ENCODE data around the gene IL25.

The IL25 gene

DNA sequence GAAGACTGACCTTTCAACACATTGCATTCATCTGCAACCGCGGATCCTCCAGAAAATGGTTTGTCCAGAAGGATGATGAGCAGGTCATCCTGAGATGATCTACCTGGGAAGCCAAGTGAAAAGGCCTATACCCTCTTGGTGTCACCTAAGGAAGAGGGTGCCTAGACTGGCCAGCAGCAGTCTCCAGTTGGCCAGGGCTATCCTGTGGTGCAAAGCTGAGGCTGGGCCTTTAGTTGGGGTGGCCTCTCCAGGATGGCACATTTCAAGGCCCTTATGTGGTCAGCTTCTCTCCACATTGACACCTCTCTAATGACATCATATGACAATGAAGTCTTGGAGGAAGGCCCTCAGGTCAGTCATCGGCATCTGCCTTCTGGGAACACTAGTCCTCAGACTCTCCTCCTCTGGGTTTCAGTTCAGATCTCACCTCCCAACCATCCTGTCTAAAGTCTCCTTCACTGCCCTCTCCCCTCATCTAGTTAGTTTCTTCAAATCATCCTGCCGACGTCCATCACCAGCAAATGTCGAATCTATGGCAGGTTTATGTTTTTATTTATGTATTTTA, 16.7 kb upstream of the IL25 start:
- FAIRE-seq = no peak
- TF ChIP-seq TAF1 (IDR thresholded peaks at IDR 0.05; ENCODE audit: borderline replicate concordance, low read depth, low read length) (no peak), POLR2A (IDR thresholded peaks at IDR 0.05; ENCODE audit: low read depth, low read length) (no peak), POLR2AphosphoS5 (IDR thresholded peaks at IDR 0.05; ENCODE audit: low read depth, low read length) (no peak)
- DNase-seq (ENCODE audit: insufficient read length) = no peak

DNA sequence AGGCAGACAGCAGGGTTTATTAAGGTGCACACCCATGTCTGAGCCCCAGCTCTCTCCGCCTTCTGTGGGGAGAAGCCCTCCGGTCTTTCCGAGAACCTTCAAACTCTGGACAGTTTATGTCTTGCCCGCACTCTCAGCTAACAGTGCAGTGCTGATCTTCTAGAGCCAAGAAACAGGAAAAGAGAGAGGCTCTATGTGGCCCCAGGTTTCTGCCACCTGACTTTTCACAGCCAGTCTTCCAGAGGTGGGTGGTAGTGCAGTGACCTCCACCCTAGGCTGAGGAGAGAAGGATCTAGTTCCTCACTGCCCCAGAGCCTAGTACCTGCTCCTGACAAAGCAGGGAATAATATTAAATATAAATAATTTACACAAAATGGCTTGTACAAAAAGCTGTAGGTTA, 15.9 kb upstream of the IL25 start:
- FAIRE-seq = no peak
- DNase-seq (ENCODE audit: insufficient read length) = no peak
- TF ChIP-seq POLR2AphosphoS5 (IDR thresholded peaks at IDR 0.05; ENCODE audit: low read depth, low read length) (no peak), TAF1 (IDR thresholded peaks at IDR 0.05; ENCODE audit: borderline replicate concordance, low read depth, low read length) (no peak), POLR2A (IDR thresholded peaks at IDR 0.05; ENCODE audit: low read depth, low read length) (no peak)

DNA sequence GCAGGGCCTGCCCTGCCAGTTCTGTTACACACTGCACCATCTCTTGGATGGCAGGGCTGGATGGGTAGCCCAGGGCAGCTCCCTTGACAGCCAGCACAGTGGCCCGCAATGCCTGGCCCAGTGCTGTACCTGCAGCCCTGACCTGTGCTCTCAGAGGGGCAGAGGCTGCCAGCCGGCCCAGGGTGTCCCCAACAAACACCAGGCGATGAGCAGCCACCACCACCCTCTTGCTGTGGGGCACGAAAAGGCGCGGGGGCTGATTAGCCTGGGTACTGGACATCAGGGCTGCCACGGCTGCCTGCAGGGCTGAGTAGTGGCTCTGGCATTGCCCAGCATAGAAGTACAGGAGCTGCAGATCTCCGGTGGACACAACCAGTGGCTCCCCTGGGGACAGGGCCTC, 15.3 kb upstream of the IL25 start:
- DNase-seq (ENCODE audit: insufficient read length) = no peak
- FAIRE-seq = no peak
- no peak for TF ChIP-seq TAF1 (IDR thresholded peaks at IDR 0.05; ENCODE audit: borderline replicate concordance, low read depth, low read length)
- no peak for TF ChIP-seq POLR2A (IDR thresholded peaks at IDR 0.05; ENCODE audit: low read depth, low read length)
- TF ChIP-seq POLR2AphosphoS5 (IDR thresholded peaks at IDR 0.05; ENCODE audit: low read depth, low read length) = no peak

DNA sequence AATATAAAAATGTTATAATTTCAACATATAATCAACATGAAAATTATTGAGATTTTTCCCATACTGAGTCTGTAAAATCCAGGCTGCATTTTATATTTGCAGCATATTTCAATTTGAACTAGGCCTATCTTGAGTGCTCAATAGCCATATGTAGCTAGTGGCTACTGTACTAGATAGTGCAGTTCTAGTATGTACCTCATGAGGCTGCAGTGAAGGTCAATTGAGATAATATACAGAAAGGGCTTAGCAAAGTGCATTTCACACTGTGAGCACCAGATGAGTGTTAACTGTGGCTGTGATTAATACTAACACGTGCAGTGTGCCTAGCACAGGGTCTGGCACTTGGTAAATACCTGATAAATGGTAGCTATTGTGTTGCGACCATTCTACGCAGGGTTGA, 14.6 kb upstream of the IL25 start:
- DNase-seq (ENCODE audit: insufficient read length) (no peak), FAIRE-seq (no peak)
- no peak for TF ChIP-seq TAF1 (IDR thresholded peaks at IDR 0.05; ENCODE audit: borderline replicate concordance, low read depth, low read length)
- TF ChIP-seq POLR2AphosphoS5 (IDR thresholded peaks at IDR 0.05; ENCODE audit: low read depth, low read length) = no peak
- no peak for TF ChIP-seq POLR2A (IDR thresholded peaks at IDR 0.05; ENCODE audit: low read depth, low read length)

DNA sequence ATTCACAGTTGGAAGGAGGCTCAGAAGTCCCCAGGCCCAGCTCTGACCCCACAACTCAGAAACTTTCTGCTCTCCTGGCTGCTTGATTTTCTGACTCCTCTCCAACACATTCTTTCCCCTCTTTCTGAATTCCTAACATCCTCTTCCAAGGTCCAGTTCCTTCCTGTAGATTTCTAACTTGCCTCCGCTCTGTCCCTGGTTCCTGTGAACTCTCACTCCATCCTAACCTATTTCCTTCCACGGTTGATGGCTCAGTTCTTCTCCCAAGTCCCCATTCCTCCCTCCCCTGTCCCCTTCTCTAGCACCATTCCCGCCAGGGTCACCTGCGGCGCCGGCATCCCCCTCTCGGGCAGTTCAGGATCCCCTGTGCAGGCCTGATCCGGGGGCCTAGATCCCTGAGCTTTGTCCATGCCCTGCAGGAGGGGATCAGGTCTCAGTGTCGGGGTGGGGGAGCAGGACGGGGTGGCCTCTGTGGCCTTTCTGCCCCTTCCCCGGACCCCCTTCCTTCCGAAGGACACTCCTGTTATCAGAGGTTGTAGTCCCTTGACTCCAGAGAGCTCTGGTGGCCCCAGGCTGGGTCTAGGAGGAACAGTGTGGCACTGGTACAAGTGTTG, 13.9 kb upstream of the IL25 start:
- no peak for DNase-seq (ENCODE audit: insufficient read length)
- FAIRE-seq = no peak
- no peak for TF ChIP-seq POLR2AphosphoS5 (IDR thresholded peaks at IDR 0.05; ENCODE audit: low read depth, low read length)
- no peak for TF ChIP-seq POLR2A (IDR thresholded peaks at IDR 0.05; ENCODE audit: low read depth, low read length)
- no peak for TF ChIP-seq TAF1 (IDR thresholded peaks at IDR 0.05; ENCODE audit: borderline replicate concordance, low read depth, low read length)

DNA sequence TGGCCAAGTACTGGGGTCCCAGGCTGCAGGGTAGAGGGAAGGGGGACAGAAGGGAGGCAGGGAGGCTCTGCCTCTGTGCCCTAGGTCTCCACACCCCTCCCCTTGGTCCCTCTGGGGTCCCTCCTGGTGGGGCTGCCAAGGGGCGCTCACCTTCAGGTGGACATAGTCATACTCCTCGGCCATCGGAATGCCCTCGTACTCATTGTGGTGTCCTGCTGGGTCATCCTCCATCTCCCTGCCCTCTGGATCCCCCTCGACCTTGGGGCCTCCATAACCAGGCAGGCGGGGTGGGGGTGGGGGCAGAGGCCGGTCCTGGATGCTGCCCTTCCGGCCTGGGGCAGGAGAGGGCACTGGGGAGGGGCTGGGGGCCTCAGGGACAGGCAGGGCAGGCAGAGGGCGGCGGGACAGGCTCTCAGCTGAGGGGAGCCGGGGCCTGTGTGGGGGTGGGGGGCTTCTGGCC, 13.4 kb upstream of the IL25 start:
- no peak for TF ChIP-seq POLR2A (IDR thresholded peaks at IDR 0.05; ENCODE audit: low read depth, low read length)
- TF ChIP-seq POLR2AphosphoS5 (IDR thresholded peaks at IDR 0.05; ENCODE audit: low read depth, low read length) = no peak
- TF ChIP-seq TAF1 (IDR thresholded peaks at IDR 0.05; ENCODE audit: borderline replicate concordance, low read depth, low read length) = no peak
- no peak for FAIRE-seq
- DNase-seq (ENCODE audit: insufficient read length) = no peak

DNA sequence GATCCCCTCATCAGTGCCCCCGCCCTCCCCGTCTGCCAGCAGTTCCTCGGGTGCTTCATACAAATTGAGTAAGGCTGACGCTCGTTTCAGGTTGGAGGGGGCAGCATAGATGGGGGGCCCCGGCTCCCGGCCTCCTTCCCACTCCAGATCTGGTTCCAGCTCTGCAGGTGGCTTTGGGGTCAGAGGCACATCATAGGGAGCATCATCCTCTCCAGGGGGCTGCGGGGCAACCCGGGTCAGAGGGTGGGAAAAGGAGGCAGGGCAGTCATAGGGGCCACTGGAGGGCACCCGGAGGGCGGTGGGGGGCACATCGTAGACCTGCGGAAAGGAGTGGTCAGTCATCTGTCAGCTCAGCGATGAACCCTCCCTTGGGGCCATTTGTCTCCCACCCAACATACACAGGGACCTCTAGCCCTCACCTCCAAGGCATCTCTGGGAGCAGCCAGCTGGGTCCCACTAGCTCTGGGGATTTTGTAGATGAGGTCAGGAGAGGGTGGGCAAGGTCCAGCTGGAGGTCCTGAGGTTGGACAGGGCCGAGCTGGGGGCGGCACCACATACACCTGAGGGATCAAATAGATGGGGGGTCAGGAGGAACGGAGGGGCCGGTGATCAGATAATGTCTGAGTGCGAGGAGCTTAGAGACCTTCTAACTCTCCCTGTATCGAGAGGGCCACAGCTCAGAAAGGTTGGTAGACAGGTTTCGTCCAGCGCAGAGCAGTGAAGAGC, 12.7 kb upstream of the IL25 start:
- no peak for TF ChIP-seq POLR2AphosphoS5 (IDR thresholded peaks at IDR 0.05; ENCODE audit: low read depth, low read length)
- no peak for TF ChIP-seq TAF1 (IDR thresholded peaks at IDR 0.05; ENCODE audit: borderline replicate concordance, low read depth, low read length)
- TF ChIP-seq POLR2A (IDR thresholded peaks at IDR 0.05; ENCODE audit: low read depth, low read length) = no peak
- DNase-seq (ENCODE audit: insufficient read length) (no peak), FAIRE-seq (no peak)

DNA sequence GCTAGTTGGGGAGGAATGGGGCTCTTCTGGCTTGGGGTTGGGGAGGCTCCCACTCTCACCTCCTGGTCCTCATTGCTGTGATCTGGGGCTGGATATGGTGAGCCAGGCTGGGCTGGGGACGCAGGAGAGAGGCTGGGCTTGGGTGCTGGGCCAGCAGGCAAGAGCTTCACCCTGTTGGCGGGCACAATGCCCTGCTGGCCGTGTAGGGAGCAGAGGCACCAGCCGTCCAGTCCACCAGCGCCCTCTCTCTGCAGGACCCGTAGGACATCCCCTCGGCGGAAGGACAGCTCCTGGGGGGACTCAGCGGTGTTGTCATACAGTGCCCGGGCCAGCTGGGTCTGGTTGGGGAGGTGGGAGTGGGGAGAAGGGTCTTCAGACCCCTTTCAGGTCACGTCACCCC, 12.1 kb upstream of the IL25 start:
- TF ChIP-seq POLR2A (IDR thresholded peaks at IDR 0.05; ENCODE audit: low read depth, low read length) (no peak), TAF1 (IDR thresholded peaks at IDR 0.05; ENCODE audit: borderline replicate concordance, low read depth, low read length) (no peak), POLR2AphosphoS5 (IDR thresholded peaks at IDR 0.05; ENCODE audit: low read depth, low read length) (no peak)
- FAIRE-seq (no peak), DNase-seq (ENCODE audit: insufficient read length) (no peak)

DNA sequence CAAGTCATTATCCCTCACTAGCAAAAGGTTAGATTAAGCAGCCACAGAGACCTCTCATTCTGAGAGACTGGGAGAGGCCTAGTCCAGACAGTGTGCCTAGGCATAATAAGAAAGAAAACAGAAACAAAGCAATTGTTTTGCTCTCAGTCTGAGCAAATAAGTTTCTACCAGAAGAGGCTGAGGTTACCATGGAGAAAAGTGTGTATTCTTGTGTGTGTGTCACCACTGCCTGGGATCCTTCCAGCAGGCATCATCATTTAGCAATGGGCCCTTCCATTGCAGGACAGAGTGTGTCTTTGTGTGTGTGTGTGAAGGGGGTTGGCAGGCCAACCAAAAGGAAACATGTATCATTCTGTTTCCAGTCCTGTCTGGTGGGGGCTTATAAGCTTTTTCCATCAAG, 11.3 kb upstream of the IL25 start:
- DNase-seq (ENCODE audit: insufficient read length) (no peak), FAIRE-seq (peak; percentile 14)
- no peak for TF ChIP-seq POLR2A (IDR thresholded peaks at IDR 0.05; ENCODE audit: low read depth, low read length)
- no peak for TF ChIP-seq TAF1 (IDR thresholded peaks at IDR 0.05; ENCODE audit: borderline replicate concordance, low read depth, low read length)
- no peak for TF ChIP-seq POLR2AphosphoS5 (IDR thresholded peaks at IDR 0.05; ENCODE audit: low read depth, low read length)

DNA sequence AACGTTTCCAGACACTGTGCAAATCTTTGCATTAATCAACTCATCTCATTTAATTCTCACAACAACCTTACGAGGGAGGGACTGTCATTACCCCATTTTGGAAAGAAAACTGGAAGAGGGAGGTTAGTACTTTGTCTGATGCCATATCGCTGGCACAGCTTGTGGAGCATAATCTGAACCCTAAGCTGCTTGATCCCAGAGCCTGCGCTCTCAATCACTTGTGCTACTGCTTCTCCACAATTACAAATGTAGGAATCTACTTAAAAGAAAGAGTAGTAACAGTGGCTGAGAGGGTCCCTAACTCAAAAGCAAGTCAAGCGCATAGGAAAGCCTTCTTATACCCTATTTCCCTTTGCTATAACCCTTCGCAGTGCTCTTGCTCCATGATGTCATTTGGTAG, 10.8 kb upstream of the IL25 start:
- DNase-seq (ENCODE audit: insufficient read length) (no peak), FAIRE-seq (no peak)

DNA sequence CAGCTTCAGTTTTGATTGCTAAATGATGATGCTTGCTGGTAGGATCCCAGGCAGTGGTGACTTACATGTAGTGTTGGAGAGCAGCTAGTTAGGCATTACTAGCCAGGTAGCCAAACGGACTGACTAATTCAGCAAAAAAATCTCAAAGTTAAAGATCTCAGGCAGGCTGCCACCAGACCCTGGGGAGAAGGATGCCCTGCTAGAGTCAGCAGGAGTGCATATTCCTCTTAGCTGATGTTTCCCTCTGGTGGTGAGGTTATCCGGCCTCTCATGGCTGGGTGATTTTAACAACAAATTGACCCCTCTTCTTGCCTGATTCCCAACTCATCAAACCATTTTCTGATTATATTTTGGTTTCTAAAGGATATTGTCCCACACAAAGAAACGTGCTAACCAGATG, 10.4 kb upstream of the IL25 start:
- DNase-seq (ENCODE audit: insufficient read length) (no peak), FAIRE-seq (no peak)
- TF ChIP-seq POLR2AphosphoS5 (IDR thresholded peaks at IDR 0.05; ENCODE audit: low read depth, low read length) (no peak), POLR2A (IDR thresholded peaks at IDR 0.05; ENCODE audit: low read depth, low read length) (no peak), TAF1 (IDR thresholded peaks at IDR 0.05; ENCODE audit: borderline replicate concordance, low read depth, low read length) (no peak)

More for the DNA sequence above, 10.8 kb upstream of the IL25 start:
- TF ChIP-seq POLR2A (IDR thresholded peaks at IDR 0.05; ENCODE audit: low read depth, low read length) (no peak), POLR2AphosphoS5 (IDR thresholded peaks at IDR 0.05; ENCODE audit: low read depth, low read length) (no peak), TAF1 (IDR thresholded peaks at IDR 0.05; ENCODE audit: borderline replicate concordance, low read depth, low read length) (no peak)
